Measurements from ENCODE around the gene SRF.

DNA sequence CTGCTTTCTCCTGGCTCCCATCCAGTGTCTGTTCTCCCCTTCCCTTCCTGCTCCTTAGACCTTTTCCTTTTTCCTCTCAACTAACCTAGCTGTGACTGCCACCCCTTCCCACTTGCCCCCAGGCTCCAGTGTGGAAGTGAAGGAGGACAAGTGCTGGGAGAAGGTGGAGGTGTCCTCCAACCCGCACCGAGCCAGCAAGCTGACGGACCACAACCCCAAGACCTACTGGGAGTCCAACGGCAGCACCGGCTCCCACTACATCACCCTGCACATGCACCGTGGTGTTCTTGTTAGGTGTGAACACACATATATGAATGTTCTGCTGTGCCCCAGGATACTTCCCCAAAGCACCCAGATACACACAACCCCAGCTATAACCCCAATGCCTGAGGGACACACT lies 29.5 kb downstream of the SRF start:
- TF ChIP-seq POLR2A (IDR thresholded peaks at IDR 0.05; ENCODE audit: low read depth, low read length), result no peak
- TF ChIP-seq, protein P1, sequence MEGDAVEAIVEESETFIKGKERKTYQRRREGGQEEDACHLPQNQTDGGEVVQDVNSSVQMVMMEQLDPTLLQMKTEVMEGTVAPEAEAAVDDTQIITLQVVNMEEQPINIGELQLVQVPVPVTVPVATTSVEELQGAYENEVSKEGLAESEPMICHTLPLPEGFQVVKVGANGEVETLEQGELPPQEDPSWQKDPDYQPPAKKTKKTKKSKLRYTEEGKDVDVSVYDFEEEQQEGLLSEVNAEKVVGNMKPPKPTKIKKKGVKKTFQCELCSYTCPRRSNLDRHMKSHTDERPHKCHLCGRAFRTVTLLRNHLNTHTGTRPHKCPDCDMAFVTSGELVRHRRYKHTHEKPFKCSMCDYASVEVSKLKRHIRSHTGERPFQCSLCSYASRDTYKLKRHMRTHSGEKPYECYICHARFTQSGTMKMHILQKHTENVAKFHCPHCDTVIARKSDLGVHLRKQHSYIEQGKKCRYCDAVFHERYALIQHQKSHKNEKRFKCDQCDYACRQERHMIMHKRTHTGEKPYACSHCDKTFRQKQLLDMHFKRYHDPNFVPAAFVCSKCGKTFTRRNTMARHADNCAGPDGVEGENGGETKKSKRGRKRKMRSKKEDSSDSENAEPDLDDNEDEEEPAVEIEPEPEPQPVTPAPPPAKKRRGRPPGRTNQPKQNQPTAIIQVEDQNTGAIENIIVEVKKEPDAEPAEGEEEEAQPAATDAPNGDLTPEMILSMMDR (IDR thresholded peaks at IDR 0.05; ENCODE audit: extremely low read depth in 1 of 2, insufficient read depth in 1 of 2, low read depth in 1 of 2, low read length in 2 of 2), result no peak
